Cardiac fibroblast (primary cell): Measurements from ENCODE around the gene OSBPL2.

Experiments
- DNase-seq, 2 donors: peaks; one replicate each; pipeline versions ENCODE4 v3.0.0 to v3.0.0-alpha.2; 2010; ENCODE audit warnings: low read depth in 2 of 2
- H3K4me3 ChIP-seq, 2 donors: replicated peaks in 1 of 2; 1 replicate in 1 of 2; 2 replicates in 1 of 2; pipeline ENCODE4 v1.5.1; 2011; ENCODE audit warnings: low read depth in 2 of 2, low read length in 2 of 2, mild to moderate bottlenecking in 2 of 2, moderate library complexity in 1 of 2
- CTCF ChIP-seq: IDR thresholded peaks from one replicate; pipeline ENCODE4 v1.5.1; 2011; ENCODE audit warnings: low read depth, mild to moderate bottlenecking, low read length, inconsistent platforms

Gene OSBPL2

GRCh38 chr20:62337558-62338293, 99.4 kb downstream of the OSBPL2 start:
- no peak overlapping the region for H3K4me3 ChIP-seq
- DNase-seq = no peak
- TF ChIP-seq CTCF = no peak

- TF ChIP-seq CTCF = no peak
- DNase-seq = no peak
- no peak overlapping the region for H3K4me3 ChIP-seq
Observed at GRCh38 chr20:62338294-62338620, 99.9 kb downstream of the OSBPL2 start.

- no peak for TF ChIP-seq CTCF
- no peak for DNase-seq
- H3K4me3 ChIP-seq = no peak overlapping the region
Observed at GRCh38 chr20:62339647-62340062, 101.3 kb downstream of the OSBPL2 start.

- DNase-seq = no peak
- TF ChIP-seq CTCF = no peak
- no peak overlapping the region for H3K4me3 ChIP-seq
Observed at GRCh38 chr20:62342910-62343309, 104.6 kb downstream of the OSBPL2 start.

GRCh38 chr20:62344092-62344491, 105.8 kb downstream of the OSBPL2 start:
- H3K4me3 ChIP-seq = no peak overlapping the region
- no peak for DNase-seq
- no peak for TF ChIP-seq CTCF

GRCh38 chr20:62344782-62345181, 106.5 kb downstream of the OSBPL2 start:
- no peak for DNase-seq
- TF ChIP-seq CTCF = no peak
- no peak overlapping the region for H3K4me3 ChIP-seq
